Measurements from ENCODE around the gene PLK2.

DNA sequence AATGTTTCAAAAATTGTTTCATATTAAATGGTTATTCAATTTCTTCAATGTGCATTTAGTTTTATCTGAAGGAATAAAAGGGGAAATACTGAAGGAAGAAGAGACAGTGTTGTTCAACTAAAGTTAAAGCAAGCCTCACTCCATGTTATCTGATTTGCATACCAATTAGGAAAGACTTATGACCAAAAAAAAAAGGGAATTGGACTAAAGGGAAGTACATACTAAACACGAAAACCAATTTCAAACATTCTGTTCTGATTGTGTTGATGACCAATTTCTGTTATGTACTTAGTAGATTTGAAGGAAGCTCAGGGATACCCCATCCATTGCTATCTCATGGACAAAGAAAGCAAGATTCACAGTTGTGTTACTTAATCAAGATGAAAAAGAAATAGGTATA is 26.4 kb upstream of the PLK2 start:
- no peak for TF ChIP-seq CTCF (IDR thresholded peaks at IDR 0.05)
- TF ChIP-seq ZFX (IDR thresholded peaks at IDR 0.05; ENCODE audit: borderline replicate concordance), result no peak
